ENCODE data around the gene SLC15A4. TPM values are rescaled to one million over a fixed set of nuclear protein-coding genes. Genes with fewer than 3 reads are reported as not detected.

Gene SLC15A4
- total and polyA plus RNA-seq, 2 of the 13 experiments (the other 11 are each of a cell fraction or from before 2014, with no cell fraction given): 17.3 to 22.7 TPM

DNA sequence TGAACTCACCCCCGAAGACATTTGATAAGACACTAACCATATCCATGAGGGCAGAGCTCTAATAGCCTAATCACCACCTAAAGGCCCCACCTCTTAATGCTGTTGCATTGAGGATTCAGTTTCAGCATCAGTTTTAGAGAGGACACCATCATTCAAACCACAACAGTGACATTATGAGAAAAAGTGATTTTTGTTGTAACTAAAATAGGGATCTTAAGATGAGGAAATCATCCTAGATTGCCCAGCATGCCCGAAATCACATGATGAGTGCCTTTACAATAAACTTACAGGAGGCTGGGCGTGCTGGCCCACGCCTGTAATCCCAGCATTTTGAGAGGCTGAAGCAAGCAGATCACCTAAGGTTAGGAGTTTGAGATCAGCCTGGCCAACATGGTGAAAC, 19.8 kb upstream of the SLC15A4 start:
- no peak for DNase-seq (ENCODE audit: low spot score)
- WGBS (ENCODE audit: low lambda C conversion rate): 16% methylated on average over 4 of the region's 4 CpGs
- Histone ChIP-seq H3K27me3 (ENCODE audit: control insufficient read depth in 1 of 2, insufficient read depth in 2 of 2, low read length in 2 of 2) (peaks cover 0 to 20% of the 10 kb centered on the region in 2 experiments; a peak in 1 of 5 replicates), H3K9ac (ENCODE audit: insufficient read depth, low read depth, low read length) (no peak overlapping the region), H3K9me3 (ENCODE audit: low read length) (no peaks in the 10 kb centered on the region), H3K4me1 (ENCODE audit: insufficient read depth, low read length) (no peaks in the 10 kb centered on the region), H3K27ac (ENCODE audit: extremely low read length, insufficient read depth, low read length) (no peak overlapping the region), H3K4me3 (replicated peaks in 1 of 3; ENCODE audit: insufficient read depth in 1 of 3, low read depth in 2 of 3, low read length in 3 of 3) (no peak overlapping the region), H3K79me2 (ENCODE audit: insufficient read depth, low read length) (no peaks in the 10 kb centered on the region), H4K20me1 (ENCODE audit: insufficient read depth, low read length) (no peaks in the 10 kb centered on the region), H2AFZ (ENCODE audit: low read length) (no peak overlapping the region), H3K36me3 (replicated peaks in 1 of 2; ENCODE audit: control insufficient read depth in 1 of 2, insufficient read depth in 2 of 2, low read length in 2 of 2) (no peaks in the 10 kb centered on the region), H3K4me2 (ENCODE audit: low read depth, low read length) (no peak overlapping the region)
- no peak for ATAC-seq
- CTCF ChIA-PET (ENCODE audit: low intra/inter-chr PET ratio, low total read pairs): no interaction called here
- POLR2A ChIA-PET: no interaction called here
- no peak for FAIRE-seq
- in situ Hi-C loops (cut with HindIII; ENCODE audit: extremely low pct_ligation_motif_present, low pct_unique_long_range_greater_than_20kb) (no loop called here), intact Hi-C loops (cut with micrococcal nuclease; ENCODE audit: unreplicated experiment) (no loop called here)
- TF ChIP-seq PAWR (CRISPR knock-in tag; IDR thresholded peaks at IDR 0.05; ENCODE audit: borderline replicate concordance): no peak
- TF ChIP-seq, protein P1, sequence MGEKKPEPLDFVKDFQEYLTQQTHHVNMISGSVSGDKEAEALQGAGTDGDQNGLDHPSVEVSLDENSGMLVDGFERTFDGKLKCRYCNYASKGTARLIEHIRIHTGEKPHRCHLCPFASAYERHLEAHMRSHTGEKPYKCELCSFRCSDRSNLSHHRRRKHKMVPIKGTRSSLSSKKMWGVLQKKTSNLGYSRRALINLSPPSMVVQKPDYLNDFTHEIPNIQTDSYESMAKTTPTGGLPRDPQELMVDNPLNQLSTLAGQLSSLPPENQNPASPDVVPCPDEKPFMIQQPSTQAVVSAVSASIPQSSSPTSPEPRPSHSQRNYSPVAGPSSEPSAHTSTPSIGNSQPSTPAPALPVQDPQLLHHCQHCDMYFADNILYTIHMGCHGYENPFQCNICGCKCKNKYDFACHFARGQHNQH (CRISPR knock-in tag; IDR thresholded peaks at IDR 0.05): no peak
- no peak for TF ChIP-seq SRF (IDR thresholded peaks at IDR 0.05; ENCODE audit: low read depth, low read length)
- TF ChIP-seq HIVEP1 (CRISPR knock-in tag; IDR thresholded peaks at IDR 0.05): no peak
- no peak for TF ChIP-seq IKZF1 (IDR thresholded peaks at IDR 0.05)
- TF ChIP-seq, protein P2, sequence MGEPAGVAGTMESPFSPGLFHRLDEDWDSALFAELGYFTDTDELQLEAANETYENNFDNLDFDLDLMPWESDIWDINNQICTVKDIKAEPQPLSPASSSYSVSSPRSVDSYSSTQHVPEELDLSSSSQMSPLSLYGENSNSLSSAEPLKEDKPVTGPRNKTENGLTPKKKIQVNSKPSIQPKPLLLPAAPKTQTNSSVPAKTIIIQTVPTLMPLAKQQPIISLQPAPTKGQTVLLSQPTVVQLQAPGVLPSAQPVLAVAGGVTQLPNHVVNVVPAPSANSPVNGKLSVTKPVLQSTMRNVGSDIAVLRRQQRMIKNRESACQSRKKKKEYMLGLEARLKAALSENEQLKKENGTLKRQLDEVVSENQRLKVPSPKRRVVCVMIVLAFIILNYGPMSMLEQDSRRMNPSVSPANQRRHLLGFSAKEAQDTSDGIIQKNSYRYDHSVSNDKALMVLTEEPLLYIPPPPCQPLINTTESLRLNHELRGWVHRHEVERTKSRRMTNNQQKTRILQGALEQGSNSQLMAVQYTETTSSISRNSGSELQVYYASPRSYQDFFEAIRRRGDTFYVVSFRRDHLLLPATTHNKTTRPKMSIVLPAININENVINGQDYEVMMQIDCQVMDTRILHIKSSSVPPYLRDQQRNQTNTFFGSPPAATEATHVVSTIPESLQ (CRISPR knock-in tag; conservative IDR thresholded peaks at IDR 0.05): no peak
- no peak for TF ChIP-seq ZNF776 (CRISPR knock-in tag; IDR thresholded peaks at IDR 0.05)
- no peak for TF ChIP-seq PHF20 (CRISPR knock-in tag; IDR thresholded peaks at IDR 0.05)
- TF ChIP-seq, protein P3, sequence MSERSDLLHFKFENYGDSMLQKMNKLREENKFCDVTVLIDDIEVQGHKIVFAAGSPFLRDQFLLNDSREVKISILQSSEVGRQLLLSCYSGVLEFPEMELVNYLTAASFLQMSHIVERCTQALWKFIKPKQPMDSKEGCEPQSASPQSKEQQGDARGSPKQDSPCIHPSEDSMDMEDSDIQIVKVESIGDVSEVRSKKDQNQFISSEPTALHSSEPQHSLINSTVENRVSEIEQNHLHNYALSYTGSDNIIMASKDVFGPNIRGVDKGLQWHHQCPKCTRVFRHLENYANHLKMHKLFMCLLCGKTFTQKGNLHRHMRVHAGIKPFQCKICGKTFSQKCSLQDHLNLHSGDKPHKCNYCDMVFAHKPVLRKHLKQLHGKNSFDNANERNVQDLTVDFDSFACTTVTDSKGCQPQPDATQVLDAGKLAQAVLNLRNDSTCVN (CRISPR knock-in tag; IDR thresholded peaks at IDR 0.05; ENCODE audit: borderline replicate concordance): no peak
- no TSS peak for BruUV-seq (replicated peaks)
